ENCODE data around the gene TNRC18.

GRCh38 chr7:5289355-5289754 is 134.3 kb downstream of the TNRC18 start:
- TF ChIP-seq CTCF (IDR thresholded peaks at IDR 0.05; ENCODE audit: borderline replicate concordance, extremely low read depth, low read length, poor library complexity, severe bottlenecking) (no peak), EZH2 (IDR thresholded peaks at IDR 0.05; ENCODE audit: borderline replicate concordance, low read depth, low read length, severe bottlenecking) (no peak)

All from DND-41 (cell line).